Measurements from ENCODE around the gene CDH12.
"Not testable (repeated sequence)": the region's sequence is repeated elsewhere in the genome, so short reads cannot be mapped to it uniquely, and the experiment has no call there.

GRCh38 chr5:22265855-22266254 lies 587.3 kb downstream of the CDH12 start:
- TF ChIP-seq CTCF (IDR thresholded peaks at IDR 0.05; ENCODE audit: low read depth, low read length); EZH2phosphoT487 (IDR thresholded peaks at IDR 0.05; ENCODE audit: low read depth): not testable (repeated sequence)
